Muscle layer of colon (tissue), 2 donors: ENCODE data around the gene RSPO3.
"Not testable (repeated sequence)": the region's sequence is repeated elsewhere in the genome, so short reads cannot be mapped to it uniquely, and the experiment has no call there.

ENCODE experiments used
- H3K27ac ChIP-seq: one replicate; pipeline ENCODE4 v1.7.0; 2013; ENCODE audit warnings: low read depth, mild to moderate bottlenecking, low read length, moderate library complexity
- H3K27me3 ChIP-seq, 2 donors: one replicate each; pipeline ENCODE4 v1.7.0; 2013; ENCODE audit warnings: low read length in 2 of 2, mild to moderate bottlenecking in 2 of 2; ENCODE audit not compliant: insufficient read depth in 2 of 2, control insufficient read depth in 1 of 2
- H3K36me3 ChIP-seq: one replicate; pipeline ENCODE4 v1.7.0; 2013; ENCODE audit warnings: mild to moderate bottlenecking, low read length; ENCODE audit not compliant: insufficient read depth
- H3K4me1 ChIP-seq: one replicate; pipeline ENCODE4 v1.7.0; 2013; ENCODE audit warnings: mild to moderate bottlenecking, low read length; ENCODE audit not compliant: insufficient read depth
- H3K4me3 ChIP-seq, 2 donors: one replicate each; pipeline ENCODE4 v1.7.0; 2013; ENCODE audit warnings: low read length in 2 of 2, low read depth in 1 of 2, mild to moderate bottlenecking in 1 of 2, moderate library complexity in 1 of 2
- H3K9ac ChIP-seq: one replicate; pipeline ENCODE4 v1.7.0; 2013; ENCODE audit warnings: low read length
- H3K9me3 ChIP-seq: one replicate; pipeline ENCODE4 v1.7.0; 2013; ENCODE audit warnings: mild to moderate bottlenecking, low read length
- donor health status: abdominal sarcoma.
- donor health status: Adenocarcinoma of cecum.

Gene RSPO3

DNA sequence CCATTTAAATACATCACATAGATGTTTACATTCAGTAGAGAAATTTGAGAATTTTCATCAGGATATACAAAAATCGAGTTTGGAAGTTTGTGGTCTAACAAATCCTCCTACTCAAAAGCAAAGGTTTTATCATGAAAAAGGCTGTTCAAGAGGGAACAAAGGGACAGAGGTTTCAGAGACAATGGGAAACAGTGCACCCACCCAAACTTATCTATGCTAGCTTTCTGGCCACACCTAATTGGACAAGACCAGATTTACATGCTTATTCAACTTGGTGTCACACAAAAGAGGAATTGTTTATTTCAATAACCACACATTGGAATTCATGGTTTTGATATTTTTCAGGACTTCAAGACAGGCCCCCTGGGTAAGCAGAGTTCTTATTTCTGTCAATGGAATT, 28.4 kb upstream of the RSPO3 start:
- no peaks in the 10 kb centered on the region for H3K36me3 ChIP-seq
- no peak overlapping the region for H3K9ac ChIP-seq
- H3K9me3 ChIP-seq, result no peaks in the 10 kb centered on the region
- no peaks in the 10 kb centered on the region for H3K4me1 ChIP-seq
- H3K27me3 ChIP-seq, result no peaks in the 10 kb centered on the region
- H3K27ac ChIP-seq, result no peak overlapping the region
- H3K4me3 ChIP-seq, result no peak overlapping the region

DNA sequence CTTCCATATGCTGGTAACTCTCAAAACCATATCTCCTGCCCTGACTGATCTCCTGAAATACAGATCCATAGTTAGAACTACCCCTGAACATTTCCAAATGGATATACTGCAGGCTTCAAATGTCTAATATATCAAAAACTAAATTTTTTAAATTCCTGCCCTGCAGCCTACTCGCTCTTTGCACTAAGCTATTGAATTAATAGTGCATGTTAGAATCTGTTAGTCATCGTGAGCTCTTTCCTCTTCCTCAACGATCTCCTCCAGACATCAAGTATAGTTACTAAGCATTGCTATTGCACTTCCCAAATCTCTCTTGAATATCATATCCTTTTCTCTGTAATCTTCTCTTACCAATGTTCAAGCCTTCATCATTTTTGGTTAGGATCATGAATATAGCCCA, 26.0 kb upstream of the RSPO3 start:
- Histone ChIP-seq H3K36me3 (no peaks in the 10 kb centered on the region), H3K4me3 (no peak overlapping the region), H3K9ac (no peak overlapping the region), H3K4me1 (no peaks in the 10 kb centered on the region), H3K27me3 (no peaks in the 10 kb centered on the region), H3K27ac (no peak overlapping the region), H3K9me3 (no peaks in the 10 kb centered on the region)

DNA sequence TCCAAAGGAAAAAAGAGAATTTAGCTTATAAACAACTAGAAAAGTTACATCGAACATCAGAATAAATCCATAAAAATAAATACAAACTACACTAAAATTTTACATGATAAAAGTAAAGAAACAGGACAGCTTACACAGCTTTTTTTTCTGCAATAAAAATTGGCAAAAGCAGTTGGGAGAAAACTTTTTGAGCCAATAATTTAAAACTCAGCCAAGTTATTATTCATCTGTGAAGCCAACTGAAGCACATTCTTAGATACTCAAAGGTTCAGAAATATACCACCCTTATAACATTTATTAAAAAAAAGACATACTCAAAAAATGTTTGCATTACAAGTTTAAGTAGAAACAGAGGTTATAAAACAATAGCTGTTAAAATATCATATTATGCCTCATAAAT, 23.7 kb upstream of the RSPO3 start:
- Histone ChIP-seq H3K4me1 (no peaks in the 10 kb centered on the region), H3K36me3 (no peaks in the 10 kb centered on the region), H3K27ac (no peak overlapping the region), H3K27me3 (no peaks in the 10 kb centered on the region), H3K9me3 (no peaks in the 10 kb centered on the region), H3K9ac (no peak overlapping the region), H3K4me3 (no peak overlapping the region)

DNA sequence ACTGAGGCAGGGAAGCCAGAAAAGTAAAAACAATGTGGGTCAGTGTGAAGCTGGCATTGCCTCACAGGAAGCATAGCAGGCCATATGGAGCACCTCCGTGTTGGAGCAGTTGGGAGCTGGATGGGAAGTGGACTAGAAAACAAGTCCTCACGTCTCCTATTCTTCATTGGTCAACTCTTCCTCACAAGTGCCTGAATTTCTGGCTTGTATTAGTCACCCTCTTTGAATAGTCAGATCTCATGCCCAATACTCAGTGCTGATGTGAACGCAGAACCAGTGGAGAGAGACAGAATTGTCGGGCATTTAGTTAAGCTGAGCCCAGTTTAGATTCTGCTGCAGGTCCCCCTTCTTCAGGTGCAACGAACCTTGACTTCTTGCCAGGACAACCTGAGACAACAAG, 22.3 kb upstream of the RSPO3 start:
- Histone ChIP-seq H3K36me3 (no peaks in the 10 kb centered on the region), H3K4me1 (no peaks in the 10 kb centered on the region), H3K27ac (no peak overlapping the region), H3K9ac (no peak overlapping the region), H3K9me3 (no peaks in the 10 kb centered on the region), H3K27me3 (no peaks in the 10 kb centered on the region), H3K4me3 (no peak overlapping the region)

DNA sequence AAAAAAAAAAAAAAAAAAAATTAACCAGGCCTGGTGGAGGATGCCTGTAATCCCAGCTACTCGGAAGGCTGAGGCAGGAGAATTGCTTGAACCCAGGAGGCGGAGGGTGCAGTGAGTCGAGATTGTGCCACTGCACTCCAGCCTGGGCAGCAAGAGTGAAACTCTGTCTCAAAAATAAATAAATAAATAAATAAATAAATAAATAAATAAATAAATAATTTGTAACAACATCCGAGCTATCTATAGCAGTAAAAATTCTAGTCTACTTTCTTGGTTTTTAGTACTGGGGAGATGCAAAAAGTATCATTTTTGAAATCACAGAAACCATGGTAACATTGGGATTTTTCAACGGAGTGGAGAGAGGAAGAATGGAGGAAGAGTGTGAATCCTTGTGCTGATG, 21.0 kb upstream of the RSPO3 start:
- not testable (repeated sequence) for H3K4me3 ChIP-seq, H3K9ac ChIP-seq, H3K27ac ChIP-seq, H3K4me1 ChIP-seq, H3K36me3 ChIP-seq, H3K9me3 ChIP-seq, H3K27me3 ChIP-seq

DNA sequence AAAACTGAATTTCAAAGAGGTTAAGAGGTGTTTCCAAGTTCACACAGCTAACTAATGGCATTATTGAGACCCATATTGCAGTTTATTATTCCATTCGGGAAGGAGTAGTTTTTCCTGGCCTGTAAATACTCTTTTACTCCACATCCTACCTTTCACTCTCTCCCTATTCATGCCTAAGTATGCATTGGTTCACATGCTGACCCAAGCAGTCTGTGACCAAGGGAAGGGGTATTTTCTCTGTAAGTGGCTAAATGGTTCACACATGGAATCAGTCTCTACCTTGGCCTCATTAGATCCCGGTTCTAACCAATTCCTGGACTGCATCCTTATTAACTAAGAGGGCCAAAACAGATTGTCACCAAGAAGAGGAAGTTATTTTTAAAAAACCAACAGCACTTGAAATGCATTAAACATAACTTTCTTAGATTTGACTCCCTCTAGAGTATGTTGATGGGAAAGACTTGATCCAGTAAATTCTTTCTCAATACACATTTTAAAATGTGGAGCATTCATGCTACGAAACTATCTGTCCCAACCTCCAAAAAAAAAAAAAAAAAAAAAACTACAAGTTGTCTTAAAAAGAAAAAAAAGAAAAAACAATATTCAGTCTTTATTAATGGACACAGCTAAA, 17.8 kb upstream of the RSPO3 start:
- Histone ChIP-seq H3K27me3 (no peaks in the 10 kb centered on the region), H3K9me3 (no peaks in the 10 kb centered on the region), H3K9ac (no peak overlapping the region), H3K4me3 (no peak overlapping the region), H3K36me3 (no peaks in the 10 kb centered on the region), H3K27ac (no peak overlapping the region), H3K4me1 (no peaks in the 10 kb centered on the region)

DNA sequence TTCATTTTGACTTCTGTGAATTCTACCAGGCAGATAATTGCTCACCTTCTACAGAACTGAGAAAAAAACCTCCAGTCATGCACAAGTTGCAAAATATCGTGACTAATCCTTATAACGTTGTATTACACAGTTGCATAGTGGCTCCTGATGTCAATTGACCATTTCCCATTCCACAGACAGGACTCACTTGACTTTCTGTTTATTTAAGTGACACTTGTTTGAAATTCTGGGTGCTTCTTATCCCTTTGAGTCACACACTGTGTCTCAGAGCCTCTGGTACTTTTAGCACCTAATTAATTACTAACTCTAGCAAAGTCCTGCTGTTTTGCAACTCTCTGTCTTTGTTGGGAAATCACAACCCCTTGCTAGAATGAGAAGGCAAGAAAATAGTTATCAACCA, 16.2 kb upstream of the RSPO3 start:
- no peak overlapping the region for H3K27ac ChIP-seq
- no peaks in the 10 kb centered on the region for H3K36me3 ChIP-seq

DNA sequence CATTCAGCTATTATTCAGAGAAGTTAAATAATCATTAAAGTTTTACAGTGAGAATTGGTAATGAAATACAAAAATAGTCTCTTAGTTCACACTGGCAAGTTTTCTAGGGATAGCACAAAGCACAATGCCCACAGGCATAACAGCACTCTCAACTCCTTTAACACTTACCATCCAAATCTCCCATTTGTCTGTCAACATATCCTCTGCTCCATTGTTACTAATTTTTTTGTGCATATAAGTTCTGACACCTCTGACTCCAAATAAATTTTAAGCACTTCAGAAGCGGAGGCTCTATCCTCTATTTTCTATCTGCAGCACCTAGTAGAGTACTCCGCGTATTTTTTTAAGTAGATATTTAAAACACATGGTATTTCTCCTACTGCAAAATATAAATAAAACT, 15.6 kb upstream of the RSPO3 start:
- Histone ChIP-seq H3K27ac (no peak overlapping the region), H3K9me3 (no peaks in the 10 kb centered on the region), H3K4me1 (no peaks in the 10 kb centered on the region), H3K27me3 (no peaks in the 10 kb centered on the region), H3K4me3 (no peak overlapping the region), H3K36me3 (no peaks in the 10 kb centered on the region), H3K9ac (no peak overlapping the region)

More for the DNA sequence above, 16.2 kb upstream of the RSPO3 start:
- no peaks in the 10 kb centered on the region for H3K4me1 ChIP-seq
- H3K9ac ChIP-seq, result no peak overlapping the region
- no peaks in the 10 kb centered on the region for H3K27me3 ChIP-seq
- H3K4me3 ChIP-seq, result no peak overlapping the region
- H3K9me3 ChIP-seq, result no peaks in the 10 kb centered on the region

DNA sequence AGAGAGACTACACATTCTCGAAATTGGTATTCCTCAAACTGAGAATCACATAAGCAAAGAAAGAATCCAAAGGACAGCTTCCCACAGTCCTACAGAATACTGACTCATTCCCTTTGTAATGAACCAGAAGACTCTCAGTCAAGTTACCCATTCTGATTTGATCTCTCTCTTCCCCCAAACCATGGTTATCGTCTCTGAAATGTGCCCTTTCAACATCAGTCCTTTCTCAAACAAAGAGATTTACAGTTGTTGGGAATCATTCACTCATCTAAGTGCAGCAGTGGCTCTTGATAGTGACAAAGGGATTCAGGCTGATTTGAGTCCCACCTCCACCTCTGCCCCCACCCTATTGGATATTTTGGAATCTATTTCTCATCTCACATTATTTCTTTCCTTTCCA, 15.0 kb upstream of the RSPO3 start:
- Histone ChIP-seq H3K27me3 (no peaks in the 10 kb centered on the region), H3K4me3 (no peak overlapping the region), H3K9me3 (no peaks in the 10 kb centered on the region), H3K36me3 (no peaks in the 10 kb centered on the region), H3K4me1 (no peaks in the 10 kb centered on the region), H3K27ac (no peak overlapping the region), H3K9ac (no peak overlapping the region)

DNA sequence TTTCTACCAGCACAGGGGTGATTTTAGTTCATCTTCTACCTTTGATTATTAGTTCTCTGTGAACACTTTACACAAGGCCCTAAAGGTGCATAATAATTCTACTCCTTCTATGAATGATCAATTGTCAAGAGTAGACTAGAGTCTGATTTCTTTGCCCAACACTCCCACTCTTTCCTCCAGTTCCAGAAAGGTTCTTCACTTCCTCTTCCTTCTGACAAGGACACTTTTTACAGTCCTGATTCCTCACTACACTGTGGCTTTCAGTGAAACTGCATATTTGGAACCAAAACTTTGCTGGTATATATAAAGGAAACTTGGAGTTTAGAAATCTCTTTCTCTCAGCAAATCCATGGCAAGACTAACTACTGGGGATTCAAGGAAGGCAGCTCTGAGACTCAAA, 10.6 kb upstream of the RSPO3 start:
- Histone ChIP-seq H3K36me3 (no peaks in the 10 kb centered on the region), H3K9me3 (no peaks in the 10 kb centered on the region), H3K4me3 (no peak overlapping the region), H3K9ac (no peak overlapping the region), H3K27me3 (no peaks in the 10 kb centered on the region), H3K27ac (no peak overlapping the region), H3K4me1 (no peaks in the 10 kb centered on the region)

DNA sequence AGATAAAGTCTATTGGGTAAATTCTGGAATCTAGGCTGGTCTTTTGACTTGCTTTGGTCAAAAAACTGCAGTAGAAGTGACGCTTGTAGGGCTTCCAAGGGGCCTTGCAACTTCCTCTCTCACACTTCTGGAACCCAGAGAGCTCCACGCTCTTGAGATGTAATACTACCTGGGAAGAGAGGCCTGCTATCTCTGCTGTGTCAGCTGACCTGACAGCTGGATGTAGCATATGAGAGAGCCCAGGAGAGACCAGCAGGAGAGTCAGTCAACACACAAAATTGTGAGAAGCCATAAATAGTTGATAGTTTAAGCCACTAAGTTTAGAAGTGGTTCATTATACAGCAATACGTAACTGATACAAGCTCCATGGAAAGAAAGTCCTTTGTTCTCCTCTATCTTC, 7.8 kb upstream of the RSPO3 start:
- H3K9me3 ChIP-seq, result no peaks in the 10 kb centered on the region
- H3K9ac ChIP-seq, result no peak overlapping the region
- no peaks in the 10 kb centered on the region for H3K27me3 ChIP-seq
- H3K4me3 ChIP-seq, result no peak overlapping the region
- H3K36me3 ChIP-seq, result no peaks in the 10 kb centered on the region
- peaks cover 4% of the 10 kb centered on the region for H3K4me1 ChIP-seq
- no peak overlapping the region for H3K27ac ChIP-seq

DNA sequence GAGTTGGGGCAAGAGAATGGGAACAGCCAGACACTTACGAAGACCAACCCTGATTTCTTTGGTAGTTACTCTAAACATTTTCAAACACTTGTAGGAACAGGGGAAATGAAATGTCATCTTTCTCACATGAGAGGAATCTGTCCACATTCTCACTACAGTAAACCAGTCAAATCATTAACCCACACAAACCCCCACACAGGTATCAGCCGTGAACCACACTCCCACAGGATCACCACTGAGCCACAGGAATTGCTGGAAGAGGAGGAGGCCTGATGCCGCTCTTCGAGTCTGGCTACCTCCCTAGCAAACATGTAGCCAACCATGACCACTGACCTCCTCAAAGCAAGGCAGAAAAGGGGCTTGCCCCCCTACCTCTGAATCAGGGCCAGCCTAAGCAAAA, 6.9 kb upstream of the RSPO3 start:
- Histone ChIP-seq H3K9me3 (no peaks in the 10 kb centered on the region), H3K27ac (no peak overlapping the region), H3K36me3 (no peaks in the 10 kb centered on the region)

More for the DNA sequence above, 6.9 kb upstream of the RSPO3 start:
- Histone ChIP-seq H3K27me3 (no peaks in the 10 kb centered on the region), H3K4me3 (no peak overlapping the region), H3K4me1 (peaks cover 4% of the 10 kb centered on the region), H3K9ac (no peak overlapping the region)
